Measurements from ENCODE around the gene RPS6KA4.
"Not testable (repeated sequence)": the region's sequence is repeated elsewhere in the genome, so short reads cannot be mapped to it uniquely, and the experiment has no call there.

The RPS6KA4 gene

DNA sequence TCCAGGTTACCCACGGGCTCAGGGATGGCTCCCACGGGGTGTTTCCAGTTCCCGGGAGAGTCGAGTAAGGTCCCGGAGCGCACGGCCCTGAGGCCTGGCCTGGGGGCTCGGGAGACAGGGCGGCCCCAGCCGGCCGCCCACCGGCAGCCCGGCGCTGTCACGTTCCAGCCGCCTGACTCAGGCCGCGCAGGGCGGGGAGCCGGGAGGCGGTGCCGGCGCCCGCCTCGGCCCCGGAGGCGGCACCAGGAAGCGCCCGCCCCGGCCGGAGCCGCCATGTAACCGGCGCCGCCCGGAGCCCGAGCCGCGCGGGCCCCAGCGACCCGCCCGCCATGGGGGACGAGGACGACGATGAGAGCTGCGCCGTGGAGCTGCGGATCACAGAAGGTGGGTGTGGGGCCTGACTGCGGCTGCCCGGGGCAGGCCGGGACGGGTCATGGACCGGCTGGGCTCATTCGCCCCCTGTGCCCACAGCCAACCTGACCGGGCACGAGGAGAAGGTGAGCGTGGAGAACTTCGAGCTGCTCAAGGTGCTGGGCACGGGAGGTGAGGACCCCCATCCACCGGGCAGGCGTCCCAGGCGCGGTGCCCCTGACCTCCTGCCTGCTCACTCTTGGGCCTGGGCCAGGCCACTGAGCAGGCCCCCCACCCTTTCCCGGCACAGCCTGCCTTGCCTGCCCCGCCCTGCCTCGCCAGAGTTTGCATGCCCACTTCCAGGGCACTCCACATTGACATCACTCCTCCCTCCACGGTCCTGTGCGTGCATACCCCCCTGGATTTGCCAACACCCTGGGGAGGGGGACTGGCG, at the start of gene RPS6KA4:
RPS6KA4 (plus strand) TSS at position 256 of the 805 bp plus-strand sequence; CDS start at position 330, 74 bp downstream.
- no peak for DNase-seq (ENCODE audit: extremely low read depth in 1 of 2, low read depth in 1 of 2)

DNA sequence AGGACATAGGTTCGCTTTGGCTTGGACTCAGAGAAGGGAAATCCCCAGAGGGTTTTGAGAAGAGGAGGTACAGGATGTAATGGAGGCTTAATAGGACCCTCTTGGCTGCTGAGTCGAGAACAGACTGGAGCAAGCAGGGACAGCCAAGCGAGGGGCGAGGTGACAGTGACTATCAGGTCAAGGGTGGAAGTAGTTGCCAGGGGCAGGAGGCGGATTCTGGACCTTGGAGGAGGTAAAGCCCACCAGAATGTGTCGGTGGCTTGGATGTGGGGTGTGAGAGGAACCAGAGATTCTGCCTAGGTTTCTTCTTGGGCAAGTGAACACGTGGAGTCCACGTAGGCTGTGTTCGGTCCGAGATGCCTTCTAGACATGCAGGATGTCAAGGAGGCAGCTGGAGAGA, 46.0 kb upstream of the RPS6KA4 start:
- DNase-seq (ENCODE audit: extremely low read depth in 1 of 2, low read depth in 1 of 2), result no peak

DNA sequence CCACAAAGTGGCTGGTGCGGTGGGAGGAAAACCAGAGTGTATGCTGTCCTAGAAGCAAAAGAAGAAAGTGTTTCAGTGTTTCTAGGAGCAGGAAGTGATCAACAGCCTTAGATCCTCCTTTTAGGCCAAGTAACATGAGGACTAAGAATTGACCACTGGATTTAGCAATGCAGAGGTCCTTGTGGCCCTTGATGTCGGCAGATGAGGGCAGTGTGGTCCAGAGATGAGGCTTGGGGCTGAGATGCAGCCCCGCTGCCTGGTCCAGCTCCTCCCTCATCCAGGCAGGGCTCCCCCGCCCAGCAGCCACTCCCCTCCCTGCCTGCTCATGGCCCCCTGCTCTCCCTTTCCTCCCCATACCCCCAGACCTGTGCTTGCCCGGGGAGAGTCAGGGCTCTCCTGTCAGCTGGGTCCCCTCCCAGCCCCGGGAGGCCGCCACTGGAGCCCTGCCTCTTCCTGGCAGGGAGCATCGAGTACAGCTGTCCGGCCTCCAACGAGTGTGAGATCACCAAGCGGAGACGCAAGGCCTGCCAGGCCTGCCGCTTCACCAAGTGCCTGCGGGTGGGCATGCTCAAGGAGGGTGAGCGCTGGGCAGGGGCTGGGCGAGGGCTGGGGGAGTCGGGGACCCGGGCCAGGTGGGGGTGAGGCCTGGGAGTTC, 45.3 kb upstream of the RPS6KA4 start:
- no peak for DNase-seq (ENCODE audit: extremely low read depth in 1 of 2, low read depth in 1 of 2)

DNA sequence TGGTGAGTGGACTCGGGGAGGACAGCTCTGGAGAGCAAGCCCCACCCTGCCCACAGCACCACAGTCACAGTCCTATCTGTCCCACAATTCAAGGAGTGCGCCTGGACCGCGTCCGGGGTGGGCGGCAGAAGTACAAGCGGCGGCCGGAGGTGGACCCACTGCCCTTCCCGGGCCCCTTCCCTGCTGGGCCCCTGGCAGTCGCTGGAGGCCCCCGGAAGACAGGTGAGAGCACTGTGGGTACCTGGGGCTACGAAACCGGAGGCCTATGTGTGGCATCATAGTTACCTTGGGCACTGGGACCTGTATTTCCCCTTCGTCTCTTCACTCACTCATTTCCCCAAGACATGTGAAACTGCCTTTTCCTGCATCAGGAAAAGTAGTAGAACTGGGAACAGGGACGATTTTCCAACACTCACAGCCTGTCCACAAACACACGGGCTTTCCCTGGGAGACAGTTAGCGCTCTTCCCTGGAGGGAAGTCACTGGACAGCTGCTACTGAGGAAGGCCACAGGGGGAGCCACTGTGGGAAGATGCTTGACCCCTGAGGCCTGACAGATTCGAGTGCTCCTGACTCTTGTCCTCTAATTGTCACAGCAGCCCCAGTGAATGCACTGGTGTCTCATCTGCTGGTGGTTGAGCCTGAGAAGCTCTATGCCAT, 44.7 kb upstream of the RPS6KA4 start:
- DNase-seq (ENCODE audit: extremely low read depth in 1 of 2, low read depth in 1 of 2), result no peak

DNA sequence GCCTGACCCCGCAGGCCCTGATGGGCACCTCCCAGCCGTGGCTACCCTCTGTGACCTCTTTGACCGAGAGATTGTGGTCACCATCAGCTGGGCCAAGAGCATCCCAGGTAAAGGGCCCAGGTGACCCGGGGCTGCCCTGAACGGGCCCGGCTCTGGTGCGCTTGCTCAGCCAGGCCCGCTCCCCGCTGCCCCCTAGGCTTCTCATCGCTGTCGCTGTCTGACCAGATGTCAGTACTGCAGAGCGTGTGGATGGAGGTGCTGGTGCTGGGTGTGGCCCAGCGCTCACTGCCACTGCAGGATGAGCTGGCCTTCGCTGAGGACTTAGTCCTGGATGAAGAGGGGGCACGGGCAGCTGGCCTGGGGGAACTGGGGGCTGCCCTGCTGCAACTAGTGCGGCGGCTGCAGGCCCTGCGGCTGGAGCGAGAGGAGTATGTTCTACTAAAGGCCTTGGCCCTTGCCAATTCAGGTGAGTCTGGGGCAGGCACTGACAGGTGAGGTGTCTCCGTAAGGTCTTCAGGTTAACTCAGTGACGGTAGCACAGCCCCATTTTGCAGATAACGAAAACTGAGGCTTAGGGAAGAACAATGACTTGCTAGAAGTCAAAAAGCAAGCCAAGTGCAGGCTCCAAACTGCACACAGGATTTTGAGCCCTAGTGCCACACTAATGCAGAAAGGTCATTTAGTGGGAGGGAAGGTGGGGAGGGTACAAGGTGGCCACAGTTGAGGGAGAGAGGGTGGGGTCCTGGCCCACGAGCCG, 44.0 kb upstream of the RPS6KA4 start:
- DNase-seq (ENCODE audit: extremely low read depth in 1 of 2, low read depth in 1 of 2), result no peak

DNA sequence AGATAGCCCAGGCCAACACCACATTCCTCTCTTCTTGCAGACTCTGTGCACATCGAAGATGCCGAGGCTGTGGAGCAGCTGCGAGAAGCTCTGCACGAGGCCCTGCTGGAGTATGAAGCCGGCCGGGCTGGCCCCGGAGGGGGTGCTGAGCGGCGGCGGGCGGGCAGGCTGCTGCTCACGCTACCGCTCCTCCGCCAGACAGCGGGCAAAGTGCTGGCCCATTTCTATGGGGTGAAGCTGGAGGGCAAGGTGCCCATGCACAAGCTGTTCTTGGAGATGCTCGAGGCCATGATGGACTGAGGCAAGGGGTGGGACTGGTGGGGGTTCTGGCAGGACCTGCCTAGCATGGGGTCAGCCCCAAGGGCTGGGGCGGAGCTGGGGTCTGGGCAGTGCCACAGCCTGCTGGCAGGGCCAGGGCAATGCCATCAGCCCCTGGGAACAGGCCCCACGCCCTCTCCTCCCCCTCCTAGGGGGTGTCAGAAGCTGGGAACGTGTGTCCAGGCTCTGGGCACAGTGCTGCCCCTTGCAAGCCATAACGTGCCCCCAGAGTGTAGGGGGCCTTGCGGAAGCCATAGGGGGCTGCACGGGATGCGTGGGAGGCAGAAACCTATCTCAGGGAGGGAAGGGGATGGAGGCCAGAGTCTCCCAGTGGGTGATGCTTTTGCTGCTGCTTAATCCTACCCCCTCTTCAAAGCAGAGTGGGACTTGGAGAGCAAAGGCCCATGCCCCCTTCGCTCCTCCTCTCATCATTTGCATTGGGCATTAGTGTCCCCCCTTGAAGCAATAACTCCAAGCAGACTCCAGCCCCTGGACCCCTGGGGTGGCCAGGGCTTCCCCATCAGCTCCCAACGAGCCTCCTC, 43.1 kb upstream of the RPS6KA4 start:
- not testable (repeated sequence) for DNase-seq (ENCODE audit: extremely low read depth in 1 of 2, low read depth in 1 of 2)

DNA sequence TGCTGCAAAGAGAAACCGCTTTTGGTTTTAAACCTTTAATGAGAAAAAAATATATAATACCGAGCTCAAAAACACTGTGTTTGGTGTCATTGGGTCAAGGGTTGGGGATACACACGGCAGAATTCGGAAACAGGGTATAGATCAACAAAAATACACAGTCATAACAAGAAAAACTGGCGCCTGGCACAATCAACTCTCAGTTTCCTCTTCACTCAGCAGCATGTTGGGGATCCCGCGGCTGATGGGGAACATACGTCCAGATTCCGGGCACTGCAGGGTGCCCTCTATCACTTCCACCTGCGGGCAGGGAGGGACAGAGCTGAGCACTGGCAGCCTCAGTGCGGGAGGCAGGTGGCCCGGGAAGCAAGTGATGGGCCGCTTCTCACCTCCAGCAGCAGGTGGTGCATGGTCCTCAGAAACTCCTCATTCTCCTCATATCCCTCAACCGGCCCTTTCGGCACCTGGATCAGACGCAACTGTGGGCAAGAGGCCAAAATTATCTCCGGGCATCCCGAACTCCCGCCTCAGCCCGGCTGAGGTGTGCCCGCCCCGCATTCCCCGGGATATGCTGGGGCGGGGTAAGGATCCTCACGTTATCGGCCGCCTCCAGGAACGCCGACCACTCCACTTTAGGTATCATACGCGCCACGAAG, 42.2 kb upstream of the RPS6KA4 start:
- no peak for DNase-seq (ENCODE audit: extremely low read depth in 1 of 2, low read depth in 1 of 2)

DNA sequence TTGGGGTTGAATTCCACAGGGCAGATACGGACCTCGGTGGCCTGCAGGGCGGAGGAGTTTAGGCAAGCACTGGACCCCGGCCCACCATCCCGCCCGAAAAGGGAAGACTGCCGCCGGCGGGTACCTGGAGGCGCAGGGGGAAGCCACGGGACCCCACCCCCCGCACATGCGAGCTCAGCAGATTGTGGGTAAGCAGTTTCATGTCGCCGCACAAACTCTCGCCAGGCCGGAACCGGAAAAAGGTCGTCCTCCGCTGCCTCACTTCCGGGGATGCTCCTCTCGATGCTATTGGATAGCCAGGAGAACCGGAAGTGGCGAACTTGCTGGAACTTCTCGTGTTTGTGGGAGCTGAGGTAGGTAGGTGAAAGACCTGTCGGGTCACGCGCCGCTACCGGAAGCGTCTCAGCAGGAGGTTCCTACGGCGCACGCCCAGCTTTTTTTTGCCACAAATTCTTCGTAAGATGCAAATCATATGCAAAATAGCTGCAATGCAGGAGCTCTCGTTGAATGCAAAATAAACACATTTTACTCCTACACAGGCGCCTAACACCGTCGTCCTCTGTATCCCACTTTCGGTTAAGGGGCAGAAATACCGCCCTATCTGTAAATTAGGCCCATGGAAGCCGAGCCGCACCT, 41.5 kb upstream of the RPS6KA4 start, which contains the start of gene TRMT112:
TRMT112 (minus strand) TSS at position 235 of the 636 bp plus-strand sequence; CDS start at position 202, 33 bp downstream.
- DNase-seq (ENCODE audit: extremely low read depth in 1 of 2, low read depth in 1 of 2), result peak; percentile 89 to 91

DNA sequence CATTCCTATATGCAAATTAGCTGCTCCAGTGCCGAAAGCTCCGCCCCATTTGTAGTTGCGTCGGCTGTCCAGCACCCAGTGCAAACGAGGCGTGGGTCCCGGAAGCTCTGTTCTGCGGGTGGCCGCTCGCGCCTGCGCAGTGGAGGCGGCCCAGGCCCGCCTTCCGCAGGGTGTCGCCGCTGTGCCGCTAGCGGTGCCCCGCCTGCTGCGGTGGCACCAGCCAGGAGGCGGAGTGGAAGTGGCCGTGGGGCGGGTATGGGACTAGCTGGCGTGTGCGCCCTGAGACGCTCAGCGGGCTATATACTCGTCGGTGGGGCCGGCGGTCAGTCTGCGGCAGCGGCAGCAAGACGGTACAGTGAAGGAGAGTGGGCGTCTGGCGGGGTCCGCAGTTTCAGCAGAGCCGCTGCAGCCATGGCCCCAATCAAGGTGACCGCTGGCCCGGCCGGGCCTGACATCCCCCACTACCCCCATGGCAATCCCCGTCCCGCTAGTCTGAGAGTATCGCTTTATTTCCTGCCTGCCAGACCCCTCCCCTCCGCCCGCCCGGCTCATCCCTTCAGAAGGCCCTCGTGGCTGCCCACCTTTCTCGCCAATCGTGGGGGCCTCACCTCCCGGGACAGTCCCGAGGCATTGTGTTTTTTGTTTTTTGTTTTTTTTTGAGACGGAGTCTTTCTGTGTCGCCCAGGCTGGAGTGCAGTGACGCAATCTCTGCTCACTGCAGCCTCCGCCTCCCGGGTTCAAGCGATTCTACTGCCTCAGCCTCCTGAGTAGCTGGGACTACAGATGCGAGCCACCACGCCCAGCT, 40.8 kb upstream of the RPS6KA4 start, which contains the start of gene PRDX5:
PRDX5 (plus strand) TSS at position 161 of the 805 bp plus-strand sequence; CDS start at position 256, 95 bp downstream.
- DNase-seq (ENCODE audit: extremely low read depth in 1 of 2, low read depth in 1 of 2), result peak; percentile 84 to 85

DNA sequence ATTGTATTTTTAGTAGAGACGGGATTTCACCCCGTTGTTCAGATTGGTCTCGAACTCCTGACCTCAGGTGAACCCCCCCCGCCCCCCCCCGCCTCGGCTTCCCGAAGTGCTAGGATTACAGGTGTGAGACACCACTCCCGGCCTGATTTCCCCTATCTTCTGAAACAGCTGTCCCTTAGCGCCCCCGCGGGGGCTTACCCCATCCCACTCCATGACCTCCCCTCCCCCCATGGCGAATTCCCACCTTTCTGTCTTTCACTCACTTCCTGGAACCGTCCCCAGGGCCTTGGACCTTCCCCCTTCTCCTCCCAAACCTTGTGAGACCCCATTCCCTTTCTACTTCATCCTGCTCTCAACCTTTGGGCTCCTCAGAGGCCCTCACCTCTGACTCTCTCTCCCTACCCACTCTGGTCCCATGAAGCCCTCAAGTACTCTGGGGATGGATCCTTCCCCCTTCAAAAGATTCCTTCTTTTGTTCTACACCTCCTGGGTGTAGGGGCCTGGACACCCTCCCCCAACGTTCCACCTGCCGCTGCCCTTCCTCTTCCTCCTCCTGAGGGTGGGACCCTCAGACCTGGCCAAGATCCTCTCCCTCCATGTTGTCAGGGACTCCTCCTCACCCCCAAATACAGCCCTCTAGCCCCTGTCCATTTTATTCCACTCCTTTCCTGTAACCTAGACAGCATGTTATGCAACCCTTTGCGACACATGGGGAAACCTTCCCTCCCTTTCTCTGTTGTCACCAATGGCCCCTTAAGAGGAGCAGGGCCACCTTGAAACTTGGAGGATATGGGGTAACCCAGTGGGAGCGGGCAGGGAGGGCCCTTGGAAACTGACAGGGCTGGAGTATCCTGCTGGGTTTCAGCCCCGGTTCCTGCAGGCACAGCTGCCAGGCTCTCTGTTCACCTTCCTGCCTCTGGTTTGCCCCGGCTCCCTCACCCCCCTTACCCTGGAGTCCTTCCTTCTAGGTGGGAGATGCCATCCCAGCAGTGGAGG, 39.9 kb upstream of the RPS6KA4 start:
- DNase-seq (ENCODE audit: extremely low read depth in 1 of 2, low read depth in 1 of 2), result no peak

DNA sequence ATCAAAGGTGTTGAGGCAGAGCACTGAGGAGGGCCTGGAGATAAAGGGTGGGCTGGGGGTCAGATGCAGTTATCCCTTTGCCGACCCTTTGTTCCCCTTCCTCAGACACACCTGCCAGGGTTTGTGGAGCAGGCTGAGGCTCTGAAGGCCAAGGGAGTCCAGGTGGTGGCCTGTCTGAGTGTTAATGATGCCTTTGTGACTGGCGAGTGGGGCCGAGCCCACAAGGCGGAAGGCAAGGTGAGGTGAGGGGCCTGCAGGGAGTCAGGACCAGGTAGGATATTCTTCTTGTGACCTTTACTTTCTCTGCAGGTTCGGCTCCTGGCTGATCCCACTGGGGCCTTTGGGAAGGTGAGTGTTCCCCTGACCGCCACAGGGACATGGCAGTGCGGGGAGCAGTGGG, 38.4 kb upstream of the RPS6KA4 start:
- no peak for DNase-seq (ENCODE audit: extremely low read depth in 1 of 2, low read depth in 1 of 2)

DNA sequence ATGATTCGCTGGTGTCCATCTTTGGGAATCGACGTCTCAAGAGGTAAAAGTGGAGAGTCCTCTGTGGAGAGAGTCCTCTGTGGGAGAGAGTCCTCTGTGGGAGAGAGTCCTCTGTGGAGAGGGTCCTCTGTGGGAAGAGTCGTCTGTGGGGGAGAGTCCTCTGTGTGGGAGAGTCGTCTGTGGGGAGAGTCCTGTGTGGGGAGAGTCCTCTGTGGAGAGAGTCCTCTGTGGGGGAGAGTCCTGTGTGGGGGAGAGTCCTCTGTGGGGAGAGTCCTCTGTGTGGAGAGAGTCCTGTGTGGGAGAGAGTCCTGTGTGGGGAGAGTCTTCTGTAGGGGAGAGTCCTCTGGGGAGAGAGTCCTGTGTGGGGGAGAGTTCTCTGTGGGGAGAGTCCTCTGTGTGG, 37.9 kb upstream of the RPS6KA4 start:
- no peak for DNase-seq (ENCODE audit: extremely low read depth in 1 of 2, low read depth in 1 of 2)

DNA sequence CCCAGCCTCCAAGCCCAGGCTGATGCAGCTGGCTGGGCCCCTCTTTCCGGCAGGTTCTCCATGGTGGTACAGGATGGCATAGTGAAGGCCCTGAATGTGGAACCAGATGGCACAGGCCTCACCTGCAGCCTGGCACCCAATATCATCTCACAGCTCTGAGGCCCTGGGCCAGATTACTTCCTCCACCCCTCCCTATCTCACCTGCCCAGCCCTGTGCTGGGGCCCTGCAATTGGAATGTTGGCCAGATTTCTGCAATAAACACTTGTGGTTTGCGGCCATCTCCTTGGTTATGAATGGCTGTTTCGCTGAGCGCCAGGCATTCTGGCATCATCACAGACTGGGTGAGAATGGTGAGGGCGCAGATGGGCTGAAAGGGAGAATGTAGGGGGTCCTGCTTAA, 37.4 kb upstream of the RPS6KA4 start:
- DNase-seq (ENCODE audit: extremely low read depth in 1 of 2, low read depth in 1 of 2), result no peak

DNA sequence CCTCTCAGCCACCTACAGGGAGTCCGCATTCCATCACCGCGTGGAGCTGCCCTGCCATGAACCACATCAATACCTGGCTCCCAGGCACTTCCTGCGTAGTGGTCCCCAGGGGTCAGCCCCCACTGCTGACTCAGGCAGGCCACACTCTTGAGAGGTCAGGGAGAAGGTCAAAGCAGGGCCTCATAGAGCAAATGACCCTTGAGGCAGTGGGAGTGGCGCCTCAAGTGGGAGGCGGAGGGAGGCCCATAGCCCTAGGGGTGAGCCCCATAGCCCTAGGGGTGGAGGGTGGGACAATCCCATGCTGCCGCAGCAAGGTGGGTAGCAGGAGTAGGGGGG, 36.1 kb upstream of the RPS6KA4 start:
- DNase-seq (ENCODE audit: extremely low read depth in 1 of 2, low read depth in 1 of 2), result no peak

DNA sequence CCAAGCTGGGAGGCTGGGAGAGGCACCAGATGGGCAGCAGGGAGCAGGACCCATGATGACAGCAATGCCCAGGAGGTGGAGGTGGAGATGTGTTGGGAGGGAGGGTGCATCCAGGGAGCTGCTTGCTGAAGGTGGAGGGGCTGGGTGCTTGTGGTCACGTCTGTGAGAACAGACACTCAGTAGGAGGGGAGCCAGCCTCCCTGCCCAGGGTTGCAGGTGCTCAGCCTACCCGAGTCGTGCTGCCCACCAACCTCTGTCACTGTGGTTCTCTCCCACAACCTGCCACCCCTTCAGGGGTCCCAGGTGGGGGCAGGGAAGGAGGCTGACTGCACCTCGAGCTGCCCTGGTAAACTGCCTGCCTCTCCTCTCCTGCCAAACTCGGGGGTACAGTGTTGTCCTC, 35.6 kb upstream of the RPS6KA4 start:
- no peak for DNase-seq (ENCODE audit: extremely low read depth in 1 of 2, low read depth in 1 of 2)

DNA sequence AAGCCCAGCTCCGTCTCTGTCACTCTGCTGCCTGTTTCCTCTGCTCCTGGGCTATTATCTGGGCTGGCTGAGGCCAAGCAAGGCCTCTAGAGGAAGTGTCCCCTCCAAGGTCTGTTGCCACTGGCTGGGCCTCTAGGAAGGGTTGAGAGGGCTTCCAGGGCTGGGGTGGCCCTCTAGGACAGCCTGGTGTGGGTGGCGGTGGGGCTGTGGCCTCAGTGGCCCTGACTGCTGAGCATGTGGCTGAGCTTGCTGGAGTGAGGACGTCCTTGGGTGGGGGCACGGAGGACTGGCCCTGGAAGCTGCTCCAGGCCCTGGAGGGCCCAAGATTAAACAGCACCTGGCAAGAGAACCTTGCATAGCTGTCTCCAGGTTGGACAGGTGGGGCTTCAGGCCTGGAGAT, 35.0 kb upstream of the RPS6KA4 start:
- not testable (repeated sequence) for DNase-seq (ENCODE audit: extremely low read depth in 1 of 2, low read depth in 1 of 2)
